Breast epithelium (tissue), 3 donors: Measurements from ENCODE around the gene TSPEAR.

Experiments
- CTCF ChIP-seq, 3 donors: fragments of 450-650 bp; IDR thresholded peaks; one replicate each; pipeline ENCODE4 v1.5.1; 2016 to 2017; ENCODE audit warnings: antibody characterized with exemption in 3 of 3, mild to moderate bottlenecking in 3 of 3, moderate library complexity in 3 of 3
- POLR2A ChIP-seq: fragments of 450-650 bp; IDR thresholded peaks from one replicate; pipeline ENCODE4 v1.6.1; 2016; ENCODE audit warnings: antibody characterized with exemption, mild to moderate bottlenecking, moderate library complexity

- TF ChIP-seq POLR2A = no peak
- no peak for TF ChIP-seq CTCF (IDR thresholded peaks at IDR 0.05)
Measured at GRCh38 chr21:44550807-44551206, 160.6 kb downstream of the TSPEAR start.
